ENCODE results near the gene PATJ.

The PATJ gene

GRCh38 chr1:61997123-61997522, 254.8 kb downstream of the PATJ start (continued):
- TF ChIP-seq PRDM2 (tag by site-specific recombination; IDR thresholded peaks at IDR 0.05; ENCODE audit: borderline replicate concordance) (no peak), ZNF623 (tag by site-specific recombination; IDR thresholded peaks at IDR 0.05) (no peak), ZNF48 (tag by site-specific recombination; IDR thresholded peaks at IDR 0.05) (no peak)

- no peak for TF ChIP-seq PRDM1 (tag by site-specific recombination; IDR thresholded peaks at IDR 0.05)
- TF ChIP-seq ZNF658 (tag by site-specific recombination; IDR thresholded peaks at IDR 0.05), result no peak
- no peak for TF ChIP-seq ZNF37A (tag by site-specific recombination; IDR thresholded peaks at IDR 0.05)
- TF ChIP-seq REPIN1 (tag by site-specific recombination; IDR thresholded peaks at IDR 0.05; ENCODE audit: low read depth), result no peak
- TF ChIP-seq EGR2 (tag by site-specific recombination; IDR thresholded peaks at IDR 0.05; ENCODE audit: low read depth), result no peak
- no peak for TF ChIP-seq ZNF501 (tag by site-specific recombination; IDR thresholded peaks at IDR 0.05)
- no peaks in the 10 kb centered on the region for H3K36me3 ChIP-seq (ENCODE audit: control insufficient read depth in 2 of 2, insufficient read depth in 1 of 2, low read length in 2 of 2)
- no peak overlapping the region for H3K27ac ChIP-seq (ENCODE audit: extremely low read depth, low read depth, low read length)
- H3K4me3 ChIP-seq (ENCODE audit: low read depth, low read length), result no peak overlapping the region
- CTCF ChIA-PET, result interaction anchor here (0.7 kb wide), 3 partner anchors 14 to 1762 kb away, joined by 3 read pairs; no protein-coding TSS in a partner anchor
- no peaks in the 10 kb centered on the region for H3K4me1 ChIP-seq (ENCODE audit: control insufficient read depth, insufficient read depth, low read length)
- POLR2A ChIA-PET, result no interaction called here
- H3K9me3 ChIP-seq (ENCODE audit: control insufficient read depth, insufficient read depth, low read depth, low read length), result no peaks in the 10 kb centered on the region
Observed at GRCh38 chr1:62003777-62004176, 261.5 kb downstream of the PATJ start.

- H3K9me3 ChIP-seq (ENCODE audit: control insufficient read depth, insufficient read depth, low read depth, low read length), result no peaks in the 10 kb centered on the region
- H3K4me3 ChIP-seq (ENCODE audit: low read depth, low read length), result no peak overlapping the region
- no peaks in the 10 kb centered on the region for H3K4me1 ChIP-seq (ENCODE audit: control insufficient read depth, insufficient read depth, low read length)
- H3K27ac ChIP-seq (ENCODE audit: extremely low read depth, low read depth, low read length), result no peak overlapping the region
- ChIA-PET POLR2A (no interaction called here), CTCF (interaction anchor here (0.6 to 1.7 kb wide), 3 partner anchors 34 to 125 kb away, joined by 3 to 9 read pairs (median 4); no protein-coding TSS in a partner anchor)
- no peaks in the 10 kb centered on the region for H3K36me3 ChIP-seq (ENCODE audit: control insufficient read depth in 2 of 2, insufficient read depth in 1 of 2, low read length in 2 of 2)
- TF ChIP-seq SP7 (tag by site-specific recombination; IDR thresholded peaks at IDR 0.05) (no peak), MYNN (tag by site-specific recombination; IDR thresholded peaks at IDR 0.05; ENCODE audit: borderline replicate concordance) (no peak), EGR2 (tag by site-specific recombination; IDR thresholded peaks at IDR 0.05; ENCODE audit: low read depth) (no peak), ZBTB26 (tag by site-specific recombination; optimal IDR thresholded peaks at IDR 0.05) (no peak), ZBTB8A (tag by site-specific recombination; IDR thresholded peaks at IDR 0.05) (no peak), ZBTB10 (tag by site-specific recombination; IDR thresholded peaks at IDR 0.05) (no peak), ZNF549 (tag by site-specific recombination; IDR thresholded peaks at IDR 0.05) (no peak), ZNF23 (tag by site-specific recombination; IDR thresholded peaks at IDR 0.05; ENCODE audit: borderline replicate concordance) (no peak), KLF10 (tag by site-specific recombination; IDR thresholded peaks at IDR 0.05) (no peak), YY2 (tag by site-specific recombination; IDR thresholded peaks at IDR 0.05) (no peak), ZNF335 (tag by site-specific recombination; conservative IDR thresholded peaks at IDR 0.05) (no peak), ZNF639 (tag by site-specific recombination; IDR thresholded peaks at IDR 0.05) (no peak), ZNF433 (tag by site-specific recombination; IDR thresholded peaks at IDR 0.05; ENCODE audit: low read depth) (no peak), BCL11B (tag by site-specific recombination; IDR thresholded peaks at IDR 0.05; ENCODE audit: low read depth) (no peak)
Observed at GRCh38 chr1:62006690-62007089, 264.4 kb downstream of the PATJ start.
